A549 (cell line): Measurements from ENCODE around the gene ANKRD33B. TPM values are rescaled to one million over a fixed set of nuclear protein-coding genes. Genes with fewer than 3 reads are reported as not detected.

Experiments used
- ATAC-seq, 2 experiments: fragments of 200-7000 bp in 1 of 2; fragments of >200 bp in 1 of 2; cut with Nextera tagmentation in 1 of 2; cut with Tn5 transposase in 1 of 2; 3 replicates each; pipeline versions ENCODE4 v1.8.0 to v1.9.1; 2018 to 2020; ENCODE audit warnings: mild to moderate bottlenecking in 1 of 2, moderate library complexity in 1 of 2
- CTCF ChIA-PET: fragments of 300-600 bp; sonication (Branson Sonifier 250); formaldehyde crosslinking; extraction: SDS; loops from one replicate; lab custom pipeline; 2021; ENCODE audit warnings: antibody characterized with exemption, inconsistent platforms; lab: Yijun Ruan, JAX
- POLR2A ChIA-PET: fragments of 350-600 bp; formaldehyde crosslinking; extraction: SDS; loops from one replicate; lab custom pipeline; 2021; ENCODE audit warnings: antibody characterized with exemption, inconsistent platforms; lab: Yijun Ruan, JAX
- DNase-seq, 2 experiments: peaks; one replicate each; pipeline versions ENCODE4 v3.0.0 to v3.0.0-alpha.2; 2011 to 2016; ENCODE audit warnings: low read depth in 1 of 2, low spot score in 1 of 2
- FAIRE-seq: peaks from 2 replicates; lab custom pipeline; 2011; peaks lifted over from hg19 to GRCh38; lab: Jason Lieb, UNC
- H3K27ac ChIP-seq, 2 experiments: fragments of >200 bp; sonication (Bioruptor Twin); formaldehyde crosslinking; 3 replicates each; pipeline ENCODE4 v1.5.1; 2016 to 2017
- H3K4me1 ChIP-seq: fragments of >200 bp; sonication (Bioruptor Twin); formaldehyde crosslinking; 3 replicates; pipeline ENCODE4 v1.6.1; 2016
- H3K4me2 ChIP-seq: fragments of >200 bp; sonication (Bioruptor Twin); formaldehyde crosslinking; 3 replicates; pipeline ENCODE4 v1.6.1; 2016
- H3K4me3 ChIP-seq: fragments of >200 bp; sonication (Bioruptor Twin); formaldehyde crosslinking; 3 replicates; pipeline ENCODE4 v1.5.1; 2016
- H3K9me3 ChIP-seq: fragments of >200 bp; sonication (Bioruptor Twin); formaldehyde crosslinking; 3 replicates; pipeline ENCODE4 v1.6.1; 2016
- FOSB ChIP-seq: fragments of 250-450 bp; sonication (Bioruptor Pico); IDR thresholded peaks from 2 replicates; pipeline ENCODE4 v1.5.0; 2020; ENCODE audit warnings: mild to moderate bottlenecking, moderate library complexity
- FOSL2 ChIP-seq, 2 experiments: fragments of 450-650 bp in 1 of 2; fragments of >200 bp in 1 of 2; sonication (Bioruptor Twin) in 1 of 2; formaldehyde crosslinking; IDR thresholded peaks; 2 replicates each; pipeline versions ENCODE4 v1.5.0 to v1.6.1; 2016 to 2020; ENCODE audit warnings: mild to moderate bottlenecking in 1 of 2, moderate library complexity in 1 of 2
- HEYL ChIP-seq: fragments of 250-450 bp; sonication (Bioruptor Pico); IDR thresholded peaks from 2 replicates; pipeline ENCODE4 v1.8.0; 2021; ENCODE audit warnings: mild to moderate bottlenecking, moderate library complexity
- HOXA7 ChIP-seq: fragments of 250-450 bp; sonication (Bioruptor Pico); IDR thresholded peaks from 2 replicates; pipeline ENCODE4 v1.5.0; 2020; ENCODE audit warnings: mild to moderate bottlenecking, moderate library complexity
- HOXB5 ChIP-seq: fragments of 250-450 bp; sonication (Bioruptor Pico); IDR thresholded peaks from 2 replicates; pipeline ENCODE4 v1.5.0; 2020; ENCODE audit warnings: mild to moderate bottlenecking, moderate library complexity
- KDM5A ChIP-seq: fragments of 200-600 bp; sonication (generic); IDR thresholded peaks from 2 replicates; pipeline ENCODE4 v1.6.1; 2016; ENCODE audit warnings: antibody characterized with exemption, mild to moderate bottlenecking
- MAFK ChIP-seq: fragments of 450-650 bp; IDR thresholded peaks from 2 replicates; pipeline ENCODE4 v1.6.1; 2014; ENCODE audit not compliant: partially characterized antibody
- MAZ ChIP-seq: fragments of 150-350 bp; IDR thresholded peaks from 2 replicates; pipeline ENCODE4 v1.6.1; 2014; ENCODE audit warnings: antibody characterized with exemption, low read depth, low read length, borderline replicate concordance
- NFE2L2 ChIP-seq: fragments of 150-350 bp; conservative IDR thresholded peaks from 2 replicates; pipeline ENCODE4 v1.6.1; 2014; ENCODE audit warnings: low read length
- NR3C1 ChIP-seq: fragments of >200 bp; sonication (Bioruptor Twin); formaldehyde crosslinking; IDR thresholded peaks from 3 replicates; pipeline ENCODE4 v1.6.1; 2017
- PHF8 ChIP-seq: fragments of 200-600 bp; sonication (generic); IDR thresholded peaks from 2 replicates; pipeline ENCODE4 v1.6.1; 2016; ENCODE audit warnings: low read depth, mild to moderate bottlenecking, antibody characterized with exemption, moderate library complexity, borderline replicate concordance
- TP53 ChIP-seq: fragments of 250-450 bp; sonication (Bioruptor Pico); IDR thresholded peaks from 2 replicates; pipeline ENCODE4 v1.5.0; 2021; ENCODE audit warnings: mild to moderate bottlenecking, moderate library complexity
- ZFP36 ChIP-seq: fragments of 450-650 bp; IDR thresholded peaks from 2 replicates; pipeline ENCODE4 v1.6.1; 2014; ENCODE audit warnings: borderline replicate concordance; ENCODE audit not compliant: partially characterized antibody
- WGBS: methylation state at CpG from one replicate; pipeline ENCODE4 v1.1.6; 2017; ENCODE audit errors: missing lambda C conversion rate; 5-methylcytosine and 5-hydroxymethylcytosine counted together
- polyA plus RNA-seq, 4 experiments: library from polyadenylated mRNA; depleted of rRNA in 3 of 4; stranded (reverse); fragments of >200 nt; fragmentation: RNase III in 1 of 4; extraction: RNeasy Plus Mini Kit Qiagen cat#74134 plus additional on column Dnase treatment in 1 of 4; gene quantifications; 2 replicates in 3 of 4; 3 replicates in 1 of 4; pipeline ENCODE4 v1.2.3, GENCODE V29; 2011 to 2017
- TF ChIP-seq, protein P1 (sequence below): fragments of 150-350 bp; IDR thresholded peaks from 2 replicates; pipeline ENCODE4 v1.6.1; 2014; ENCODE audit warnings: low read depth, mild to moderate bottlenecking, low read length
- TF ChIP-seq, protein P2 (sequence below): fragments of >200 bp; sonication (Bioruptor Twin); formaldehyde crosslinking; IDR thresholded peaks from 3 replicates; pipeline ENCODE4 v1.6.1; 2016
- TF ChIP-seq, protein P3 (sequence below): IDR thresholded peaks from 2 replicates; pipeline ENCODE4 v1.6.1; 2012; ENCODE audit warnings: low read depth, borderline replicate concordance
- TF ChIP-seq, protein P4 (sequence below): IDR thresholded peaks from 2 replicates; pipeline ENCODE4 v1.6.1; 2012
- TF ChIP-seq, protein P5 (sequence below): fragments of 450-650 bp; IDR thresholded peaks from 2 replicates; pipeline ENCODE4 v1.6.1; 2014; ENCODE audit warnings: antibody characterized with exemption
- TF ChIP-seq, protein P6 (sequence below): fragments of 250-450 bp; sonication (Bioruptor Pico); IDR thresholded peaks from 2 replicates; pipeline ENCODE4 v1.5.0; 2020; ENCODE audit warnings: low read depth, mild to moderate bottlenecking, moderate library complexity

ANKRD33B gene
- polyA plus RNA-seq, 2 of the 4 experiments (the other 2 are of a cell fraction), result 4.0 to 6.9 TPM

DNA sequence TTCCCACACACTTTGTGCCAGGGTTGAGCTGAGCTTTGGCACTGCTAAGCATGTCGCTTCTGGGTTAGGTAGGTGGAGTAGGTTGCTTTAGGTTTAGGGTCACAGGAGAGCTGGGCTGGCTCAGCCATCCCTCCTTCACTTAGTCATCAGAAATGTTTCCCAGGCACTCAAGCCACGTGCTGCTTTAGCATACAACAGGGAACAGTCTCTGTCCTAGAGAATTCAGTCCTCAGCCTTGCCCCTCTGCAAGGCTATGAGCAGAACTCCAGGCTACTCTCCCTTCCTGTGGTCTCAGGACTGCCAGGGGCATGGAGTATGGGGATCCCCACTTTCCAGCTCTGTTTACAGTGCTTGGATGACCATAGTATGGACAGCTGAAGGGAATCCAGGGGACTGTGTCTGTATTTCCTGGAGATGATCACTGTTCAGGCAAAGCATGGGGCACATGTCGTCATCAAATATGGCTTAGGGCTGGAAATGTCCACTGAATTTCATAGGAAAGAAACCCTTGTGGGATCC, 7.5 kb upstream of the ANKRD33B start (continued):
- TF ChIP-seq HOXA7 (CRISPR knock-in tag), result peak; percentile 69; the same call in 1 of the 2 replicates

DNA sequence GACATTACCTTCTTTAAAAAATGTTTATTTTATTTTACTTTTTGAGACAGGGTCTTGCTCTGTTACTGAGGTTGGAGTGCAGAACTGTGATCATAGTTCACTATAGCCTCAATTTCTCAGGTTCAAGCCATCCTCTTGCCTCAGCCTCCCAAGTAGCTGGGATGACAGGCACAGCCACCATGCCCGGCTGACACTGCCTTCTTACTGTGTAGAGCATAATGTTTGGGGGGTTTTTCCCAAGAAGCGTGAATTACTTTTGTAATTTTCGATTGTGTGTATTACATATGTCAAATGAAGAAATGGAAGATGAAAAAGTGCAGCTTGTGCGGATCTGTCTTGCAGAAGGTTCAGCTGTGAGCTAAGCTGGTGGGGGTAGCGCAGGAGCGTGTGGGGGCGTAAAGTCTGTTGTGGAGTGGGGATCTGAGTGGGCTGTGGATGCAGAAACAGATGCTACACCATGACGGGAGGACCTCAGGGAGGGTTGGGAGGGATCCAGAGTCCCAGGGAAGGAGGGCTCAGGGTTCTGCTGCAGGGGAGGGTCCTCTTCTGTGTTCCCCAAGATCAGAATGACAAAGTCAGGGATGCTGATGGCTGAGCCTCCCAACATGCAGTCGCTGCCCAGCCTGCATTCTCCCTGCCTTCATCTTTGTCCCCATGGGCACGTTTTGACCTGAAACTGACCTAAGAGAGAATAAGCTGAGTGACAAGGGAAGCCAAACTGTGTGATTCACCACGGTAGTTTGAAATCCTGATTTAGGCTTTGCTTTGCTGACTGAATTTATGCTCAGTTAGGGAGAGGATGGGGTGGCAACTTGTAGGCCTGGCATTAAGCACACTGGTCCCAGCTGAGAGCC, 6.8 kb upstream of the ANKRD33B start:
- peak overlapping the region; percentile 85 to 92 for H3K27ac ChIP-seq

DNA sequence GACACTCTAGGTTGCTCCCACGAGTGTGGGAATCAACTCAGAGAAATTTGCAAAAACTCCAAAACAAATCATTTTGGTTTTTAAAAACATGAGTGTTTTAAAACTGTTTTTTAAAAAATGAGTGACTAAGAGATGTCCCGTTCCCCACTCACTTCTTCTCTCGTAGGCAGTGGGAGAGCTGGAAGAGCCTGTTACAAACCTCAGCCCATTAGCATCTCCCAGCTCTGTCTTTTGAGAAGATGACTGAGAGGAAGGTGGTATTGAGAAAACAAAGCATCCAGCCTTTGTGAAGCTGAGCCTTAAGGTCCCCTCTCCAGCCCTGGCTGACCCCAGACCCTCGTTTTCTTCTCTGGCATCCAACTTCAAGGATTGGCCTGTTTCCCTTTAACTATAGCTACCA, 4.7 kb upstream of the ANKRD33B start:
- CTCF ChIA-PET, result interaction anchor here (0.8 to 3.5 kb wide), 2 partner anchors 15 to 69 kb away, joined by 5 to 25 read pairs; no protein-coding TSS in a partner anchor
- DNase-seq (no peak), ATAC-seq (no peak), FAIRE-seq (no peak)
- TF ChIP-seq PHF8 (no peak), KDM5A (no peak), NR3C1 (no peak), MAFK (no peak), HOXB5 (CRISPR knock-in tag) (no peak), NFE2L2 (no peak)
- TF ChIP-seq, protein P1, sequence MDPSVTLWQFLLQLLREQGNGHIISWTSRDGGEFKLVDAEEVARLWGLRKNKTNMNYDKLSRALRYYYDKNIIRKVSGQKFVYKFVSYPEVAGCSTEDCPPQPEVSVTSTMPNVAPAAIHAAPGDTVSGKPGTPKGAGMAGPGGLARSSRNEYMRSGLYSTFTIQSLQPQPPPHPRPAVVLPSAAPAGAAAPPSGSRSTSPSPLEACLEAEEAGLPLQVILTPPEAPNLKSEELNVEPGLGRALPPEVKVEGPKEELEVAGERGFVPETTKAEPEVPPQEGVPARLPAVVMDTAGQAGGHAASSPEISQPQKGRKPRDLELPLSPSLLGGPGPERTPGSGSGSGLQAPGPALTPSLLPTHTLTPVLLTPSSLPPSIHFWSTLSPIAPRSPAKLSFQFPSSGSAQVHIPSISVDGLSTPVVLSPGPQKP, result no peak
- TF ChIP-seq, protein P2, sequence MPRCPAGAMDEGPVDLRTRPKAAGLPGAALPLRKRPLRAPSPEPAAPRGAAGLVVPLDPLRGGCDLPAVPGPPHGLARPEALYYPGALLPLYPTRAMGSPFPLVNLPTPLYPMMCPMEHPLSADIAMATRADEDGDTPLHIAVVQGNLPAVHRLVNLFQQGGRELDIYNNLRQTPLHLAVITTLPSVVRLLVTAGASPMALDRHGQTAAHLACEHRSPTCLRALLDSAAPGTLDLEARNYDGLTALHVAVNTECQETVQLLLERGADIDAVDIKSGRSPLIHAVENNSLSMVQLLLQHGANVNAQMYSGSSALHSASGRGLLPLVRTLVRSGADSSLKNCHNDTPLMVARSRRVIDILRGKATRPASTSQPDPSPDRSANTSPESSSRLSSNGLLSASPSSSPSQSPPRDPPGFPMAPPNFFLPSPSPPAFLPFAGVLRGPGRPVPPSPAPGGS, result no peak
- TF ChIP-seq, protein P3, sequence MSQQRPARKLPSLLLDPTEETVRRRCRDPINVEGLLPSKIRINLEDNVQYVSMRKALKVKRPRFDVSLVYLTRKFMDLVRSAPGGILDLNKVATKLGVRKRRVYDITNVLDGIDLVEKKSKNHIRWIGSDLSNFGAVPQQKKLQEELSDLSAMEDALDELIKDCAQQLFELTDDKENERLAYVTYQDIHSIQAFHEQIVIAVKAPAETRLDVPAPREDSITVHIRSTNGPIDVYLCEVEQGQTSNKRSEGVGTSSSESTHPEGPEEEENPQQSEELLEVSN, result no peak
- peaks cover 65% of the 10 kb centered on the region for H3K4me1 ChIP-seq
- no peaks in the 10 kb centered on the region for H3K9me3 ChIP-seq
- no peak overlapping the region for H3K4me3 ChIP-seq
- POLR2A ChIA-PET, result no interaction called here
- H3K27ac ChIP-seq, result peak overlapping the region; percentile 85 to 92
- WGBS, result 72% methylated on average over 4 of the region's 4 CpGs
- H3K4me2 ChIP-seq, result no peak overlapping the region

More for the DNA sequence above, 6.8 kb upstream of the ANKRD33B start:
- 53% methylated on average over 11 of the region's 11 CpGs for WGBS
- CTCF ChIA-PET, result interaction anchor here (1.3 to 1.4 kb wide), 4 partner anchors 71 to 104 kb away, joined by 3 to 8 read pairs (median 5); no protein-coding TSS in a partner anchor
- peak; percentile 75; the same call in 1 of the 2 replicates for TF ChIP-seq TP53 (CRISPR knock-in tag)
- TF ChIP-seq, protein P4, sequence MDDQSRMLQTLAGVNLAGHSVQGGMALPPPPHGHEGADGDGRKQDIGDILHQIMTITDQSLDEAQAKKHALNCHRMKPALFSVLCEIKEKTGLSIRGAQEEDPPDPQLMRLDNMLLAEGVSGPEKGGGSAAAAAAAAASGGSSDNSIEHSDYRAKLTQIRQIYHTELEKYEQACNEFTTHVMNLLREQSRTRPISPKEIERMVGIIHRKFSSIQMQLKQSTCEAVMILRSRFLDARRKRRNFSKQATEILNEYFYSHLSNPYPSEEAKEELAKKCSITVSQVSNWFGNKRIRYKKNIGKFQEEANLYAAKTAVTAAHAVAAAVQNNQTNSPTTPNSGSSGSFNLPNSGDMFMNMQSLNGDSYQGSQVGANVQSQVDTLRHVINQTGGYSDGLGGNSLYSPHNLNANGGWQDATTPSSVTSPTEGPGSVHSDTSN, result no peak
- no peak for TF ChIP-seq MAZ
- TF ChIP-seq FOSB, result peak; percentile 28; the same call in 1 of the 2 replicates
- TF ChIP-seq, protein P5, sequence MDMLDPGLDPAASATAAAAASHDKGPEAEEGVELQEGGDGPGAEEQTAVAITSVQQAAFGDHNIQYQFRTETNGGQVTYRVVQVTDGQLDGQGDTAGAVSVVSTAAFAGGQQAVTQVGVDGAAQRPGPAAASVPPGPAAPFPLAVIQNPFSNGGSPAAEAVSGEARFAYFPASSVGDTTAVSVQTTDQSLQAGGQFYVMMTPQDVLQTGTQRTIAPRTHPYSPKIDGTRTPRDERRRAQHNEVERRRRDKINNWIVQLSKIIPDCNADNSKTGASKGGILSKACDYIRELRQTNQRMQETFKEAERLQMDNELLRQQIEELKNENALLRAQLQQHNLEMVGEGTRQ, result no peak
- no peak for TF ChIP-seq FOSL2 (IDR thresholded peaks at IDR 0.05)
- TF ChIP-seq FOSL2 (CRISPR knock-in tag; IDR thresholded peaks at IDR 0.05), result peak; percentile 47
- TF ChIP-seq HEYL (CRISPR knock-in tag), result 0 out of 2 replicates have a peak, but pooled peaks have one; percentile 6
- 0 out of 2 replicates have a peak, but pooled peaks have one; percentile 42 for TF ChIP-seq HOXB5 (CRISPR knock-in tag)
- TF ChIP-seq, protein P6, sequence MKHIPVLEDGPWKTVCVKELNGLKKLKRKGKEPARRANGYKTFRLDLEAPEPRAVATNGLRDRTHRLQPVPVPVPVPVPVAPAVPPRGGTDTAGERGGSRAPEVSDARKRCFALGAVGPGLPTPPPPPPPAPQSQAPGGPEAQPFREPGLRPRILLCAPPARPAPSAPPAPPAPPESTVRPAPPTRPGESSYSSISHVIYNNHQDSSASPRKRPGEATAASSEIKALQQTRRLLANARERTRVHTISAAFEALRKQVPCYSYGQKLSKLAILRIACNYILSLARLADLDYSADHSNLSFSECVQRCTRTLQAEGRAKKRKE, result 0 out of 2 replicates have a peak, but pooled peaks have one; percentile 35
- no peak for TF ChIP-seq ZFP36
- TF ChIP-seq MAFK, result peak; percentile 6
- TF ChIP-seq, all 56 proteins: peak for 7
- ATAC-seq (peak; percentile 16 to 44), DNase-seq (peak in 1 of 2 experiments; percentile 69), FAIRE-seq (no peak)
- Histone ChIP-seq H3K4me2 (peak overlapping the region; percentile 83), H3K4me1 (peaks cover 75% of the 10 kb centered on the region), H3K4me3 (no peak overlapping the region), H3K9me3 (no peaks in the 10 kb centered on the region)
- POLR2A ChIA-PET, result interaction anchor here (0.6 kb wide), 1 partner anchor 36 kb away, joined by 3 read pairs; no protein-coding TSS in a partner anchor
